ENCODE data around the gene OPA3. TPM values are rescaled to one million over a fixed set of nuclear protein-coding genes. Genes with fewer than 3 reads are reported as not detected.

OPA3 gene
- total and polyA plus RNA-seq, 10 of the 15 experiments (the other 5 are each of a cell fraction or from before 2014, with no cell fraction given): 2.2 to 24.3 (median 13.3) TPM

GRCh38 chr19:45492627-45493470, 91.8 kb downstream of the OPA3 start (continued):
- no peak for TF ChIP-seq NFIC (IDR thresholded peaks at IDR 0.05; ENCODE audit: low read depth, low read length)
- no peak for TF ChIP-seq ZZZ3 (IDR thresholded peaks at IDR 0.05; ENCODE audit: control insufficient read depth, insufficient read length, low read depth)
- TF ChIP-seq RAD21 (IDR thresholded peaks at IDR 0.05; ENCODE audit: insufficient read depth, low read depth, low read length): no peak
- TF ChIP-seq ESRRA (IDR thresholded peaks at IDR 0.05; ENCODE audit: low read length): no peak
- TF ChIP-seq GABPA (IDR thresholded peaks at IDR 0.05; ENCODE audit: low read depth): no peak
- 0 out of 4 replicates have a peak, but pooled peaks of 1 of the 2 experiments have one; percentile 15 for TF ChIP-seq IKZF2 (IDR thresholded peaks at IDR 0.05)
- peak; percentile 27; the same call in 1 of the 2 replicates for TF ChIP-seq CHD2 (IDR thresholded peaks at IDR 0.05; ENCODE audit: borderline replicate concordance, low read depth, low read length)
- no peak for TF ChIP-seq EGR1 (IDR thresholded peaks at IDR 0.05; ENCODE audit: borderline replicate concordance in 1 of 2, low read depth in 2 of 2, low read length in 2 of 2)
- no peak for TF ChIP-seq KAT2A (conservative IDR thresholded peaks at IDR 0.05; ENCODE audit: control insufficient read depth, low read depth, low read length)
- TF ChIP-seq SREBF1 (IDR thresholded peaks at IDR 0.05; ENCODE audit: low read length): no peak
- TF ChIP-seq TAF1 (IDR thresholded peaks at IDR 0.05; ENCODE audit: borderline replicate concordance, low read depth, low read length): no peak
- no peak for TF ChIP-seq USF2 (IDR thresholded peaks at IDR 0.05; ENCODE audit: borderline replicate concordance, low read depth, low read length)
- no peak for TF ChIP-seq SMC3 (IDR thresholded peaks at IDR 0.05; ENCODE audit: borderline replicate concordance, low read length)
- TF ChIP-seq ZNF384 (IDR thresholded peaks at IDR 0.05; ENCODE audit: borderline replicate concordance, low read depth, low read length): no peak
- TF ChIP-seq STAT1 (conservative IDR thresholded peaks at IDR 0.05): no peak
- TF ChIP-seq IRF5 (IDR thresholded peaks at IDR 0.05; ENCODE audit: borderline replicate concordance): no peak
- TF ChIP-seq IRF3 (IDR thresholded peaks at IDR 0.05): no peak
- no peak for TF ChIP-seq ATF7 (IDR thresholded peaks at IDR 0.05; ENCODE audit: low read depth)
- TF ChIP-seq JUNB (IDR thresholded peaks at IDR 0.05): no peak
- TF ChIP-seq ZNF207 (IDR thresholded peaks at IDR 0.05; ENCODE audit: borderline replicate concordance): no peak
- no peak for TF ChIP-seq ZNF622 (IDR thresholded peaks at IDR 0.05)
- TF ChIP-seq MTA2 (IDR thresholded peaks at IDR 0.05; ENCODE audit: low read depth): no peak
- no peak for TF ChIP-seq HDAC2 (IDR thresholded peaks at IDR 0.05)
- TF ChIP-seq SRF (IDR thresholded peaks at IDR 0.05; ENCODE audit: low read depth in 2 of 2, low read length in 2 of 2): no peak
- TF ChIP-seq HDGF (IDR thresholded peaks at IDR 0.05): no peak
- TF ChIP-seq ZBED1 (IDR thresholded peaks at IDR 0.05; ENCODE audit: borderline replicate concordance): no peak
- TF ChIP-seq PKNOX1 (IDR thresholded peaks at IDR 0.05): peak; percentile 92
- no peak for TF ChIP-seq MTA3 (IDR thresholded peaks at IDR 0.05; ENCODE audit: borderline replicate concordance, low read length)
- no peak for TF ChIP-seq HCFC1 (IDR thresholded peaks at IDR 0.05; ENCODE audit: low read length)

Data from GM12878 (cell line).